Measurements from ENCODE around the gene HCN3.
"Not testable (repeated sequence)": the region's sequence is repeated elsewhere in the genome, so short reads cannot be mapped to it uniquely, and the experiment has no call there.

HCN3 gene

GRCh38 chr1:155309423-155310021 is 32.3 kb downstream of the HCN3 start:
- peak; percentile 34 for DNase-seq (ENCODE audit: low read depth)

GRCh38 chr1:155313261-155313660 is 36.0 kb downstream of the HCN3 start:
- DNase-seq (ENCODE audit: low read depth) = no peak

- DNase-seq (ENCODE audit: low read depth) = no peak
These were observed 39.7 kb downstream of the HCN3 start for GRCh38 chr1:155316922-155317321.

GRCh38 chr1:155318082-155318481 is 40.8 kb downstream of the HCN3 start:
- DNase-seq (ENCODE audit: low read depth) = no peak

GRCh38 chr1:155319536-155319935 is 42.3 kb downstream of the HCN3 start:
- DNase-seq (ENCODE audit: low read depth) = no peak

- no peak for DNase-seq (ENCODE audit: low read depth)
These were observed 43.0 kb downstream of the HCN3 start for GRCh38 chr1:155320252-155320651.

- DNase-seq (ENCODE audit: low read depth) = peak; percentile 55
These were observed 43.7 kb downstream of the HCN3 start, which contains the start of gene RUSC1 for GRCh38 chr1:155320661-155321617. Gene RUSC1 (plus strand): TSS chr1:155320894. CDS start chr1:155321774, 880 bp downstream.

GRCh38 chr1:155321639-155322503 is 44.6 kb downstream of the HCN3 start:
- peak; percentile 16 for DNase-seq (ENCODE audit: low read depth)

GRCh38 chr1:155322571-155322952 is 45.3 kb downstream of the HCN3 start:
- DNase-seq (ENCODE audit: low read depth) = peak; percentile 63

- DNase-seq (ENCODE audit: low read depth) = peak; percentile 98
These were observed 45.9 kb downstream of the HCN3 start for GRCh38 chr1:155322953-155323728.

GRCh38 chr1:155323729-155324036 is 46.4 kb downstream of the HCN3 start:
- DNase-seq (ENCODE audit: low read depth) = peak; percentile 92

- peak; percentile 98 for DNase-seq (ENCODE audit: low read depth)
These were observed 46.9 kb downstream of the HCN3 start for GRCh38 chr1:155324037-155324716.

- DNase-seq (ENCODE audit: low read depth) = peak; percentile 78
These were observed 47.7 kb downstream of the HCN3 start for GRCh38 chr1:155324717-155325602.

- no peak for DNase-seq (ENCODE audit: low read depth)
These were observed 48.3 kb downstream of the HCN3 start for GRCh38 chr1:155325603-155325893.

- DNase-seq (ENCODE audit: low read depth) = no peak
These were observed 48.8 kb downstream of the HCN3 start for GRCh38 chr1:155326020-155326526.

- no peak for DNase-seq (ENCODE audit: low read depth)
These were observed 49.4 kb downstream of the HCN3 start for GRCh38 chr1:155326631-155327037.

GRCh38 chr1:155327981-155328380 is 50.7 kb downstream of the HCN3 start:
- no peak for DNase-seq (ENCODE audit: low read depth)

- DNase-seq (ENCODE audit: low read depth) = not testable (repeated sequence)
These were observed 51.6 kb downstream of the HCN3 start for GRCh38 chr1:155328856-155329255.

GRCh38 chr1:155329980-155330598 is 52.8 kb downstream of the HCN3 start:
- no peak for DNase-seq (ENCODE audit: low read depth)

GRCh38 chr1:155334962-155335361 is 57.7 kb downstream of the HCN3 start:
- no peak for DNase-seq (ENCODE audit: low read depth)
